GM10847 (cell line): Measurements from ENCODE around the gene NFIC.

Experiments
- POLR2A ChIP-seq: IDR thresholded peaks from 2 replicates; pipeline ENCODE4 v1.6.1; 2011; ENCODE audit not compliant: insufficient read length; ENCODE audit errors: extremely low read depth

The NFIC gene

DNA sequence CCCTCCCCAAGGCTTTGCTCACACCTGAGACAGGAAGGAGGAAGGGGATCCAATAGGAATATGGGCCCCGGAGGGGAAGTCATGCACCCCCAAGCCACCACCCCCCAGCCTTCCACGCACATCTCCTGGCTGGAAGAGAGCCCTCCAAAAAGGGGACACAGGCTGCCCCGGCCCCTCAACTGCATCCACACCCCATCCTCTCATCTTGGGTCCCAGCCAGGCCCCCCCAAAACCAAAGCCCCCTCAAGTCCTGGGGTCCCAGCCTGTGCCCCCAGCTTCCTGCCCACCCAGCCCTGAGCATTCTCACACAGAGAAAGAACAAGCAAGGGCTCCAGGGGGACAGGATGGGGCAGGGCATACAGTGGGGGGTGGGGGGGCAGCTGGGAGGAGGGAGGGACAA lies 101.8 kb downstream of the NFIC start:
- no peak for TF ChIP-seq POLR2A

DNA sequence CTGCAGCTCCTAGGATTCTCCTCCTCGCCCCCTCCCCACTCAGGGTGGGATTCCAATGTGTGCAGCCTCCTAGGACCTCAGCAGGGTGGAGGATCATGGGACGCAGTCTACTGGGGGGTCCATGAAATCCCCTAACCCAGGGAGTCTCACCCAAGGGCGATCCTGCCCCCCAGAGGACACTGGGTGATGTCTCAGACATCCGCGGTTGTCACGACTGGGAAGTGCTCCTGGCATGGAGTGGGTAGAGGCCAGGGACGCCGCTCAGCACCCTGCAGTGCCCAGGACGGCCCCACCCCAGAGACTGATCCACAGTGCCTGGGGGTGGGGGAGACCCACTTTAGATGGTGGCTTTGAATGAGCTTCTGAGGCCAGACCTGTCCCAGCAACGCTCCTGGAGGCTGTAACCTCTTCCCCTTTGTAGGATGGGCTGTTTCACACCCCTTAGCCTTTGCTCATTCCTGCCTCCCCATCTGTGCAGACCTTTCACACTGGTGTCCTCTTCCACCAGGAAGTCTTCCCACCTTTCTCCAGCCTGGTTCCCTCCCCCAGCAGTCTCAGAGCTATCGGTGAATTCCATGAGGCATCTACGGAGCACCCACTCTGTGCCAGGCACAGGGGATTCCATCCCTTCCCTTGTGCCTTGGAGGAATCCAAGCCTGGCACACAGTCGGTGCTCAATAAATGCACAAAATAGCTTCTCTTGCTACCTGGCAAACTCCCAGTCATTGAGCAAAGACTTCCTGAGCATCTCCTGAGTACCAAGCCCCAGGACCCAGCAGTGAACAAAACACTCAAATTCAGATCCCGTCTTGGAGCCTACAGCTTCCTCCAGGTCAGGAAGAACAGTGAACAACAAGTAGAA lies 103.5 kb downstream of the NFIC start:
- no peak for TF ChIP-seq POLR2A

DNA sequence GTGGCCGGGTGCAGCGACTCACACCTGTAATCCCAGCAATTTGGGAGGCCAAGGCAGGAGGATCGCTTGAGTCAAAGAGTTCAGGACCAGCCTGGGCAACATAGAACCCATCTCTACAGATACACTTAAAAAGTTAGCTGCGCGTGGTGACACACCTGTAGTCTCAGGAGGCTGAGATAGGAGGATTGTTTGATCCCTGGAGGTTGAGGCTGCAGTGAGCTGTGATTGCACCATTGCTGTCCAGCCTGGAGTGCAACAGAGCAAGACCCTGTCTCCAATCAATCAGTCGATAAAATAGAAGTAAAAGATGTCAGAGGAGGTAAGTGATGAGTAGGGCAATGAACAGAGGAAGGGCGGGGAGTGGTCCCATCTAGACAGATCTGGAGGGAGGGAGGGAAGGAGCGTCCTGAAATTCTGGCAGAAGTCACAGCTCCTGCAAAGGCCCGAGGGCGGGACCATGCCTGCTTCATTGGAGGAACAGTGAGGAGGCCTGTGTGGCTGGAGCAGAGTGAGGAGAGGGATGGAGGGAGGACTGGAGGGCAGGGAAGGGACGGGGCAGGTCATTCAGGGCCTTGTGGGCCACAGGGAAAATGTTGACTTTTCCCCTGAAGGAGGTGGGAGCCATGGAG lies 104.2 kb downstream of the NFIC start:
- TF ChIP-seq POLR2A: no peak

DNA sequence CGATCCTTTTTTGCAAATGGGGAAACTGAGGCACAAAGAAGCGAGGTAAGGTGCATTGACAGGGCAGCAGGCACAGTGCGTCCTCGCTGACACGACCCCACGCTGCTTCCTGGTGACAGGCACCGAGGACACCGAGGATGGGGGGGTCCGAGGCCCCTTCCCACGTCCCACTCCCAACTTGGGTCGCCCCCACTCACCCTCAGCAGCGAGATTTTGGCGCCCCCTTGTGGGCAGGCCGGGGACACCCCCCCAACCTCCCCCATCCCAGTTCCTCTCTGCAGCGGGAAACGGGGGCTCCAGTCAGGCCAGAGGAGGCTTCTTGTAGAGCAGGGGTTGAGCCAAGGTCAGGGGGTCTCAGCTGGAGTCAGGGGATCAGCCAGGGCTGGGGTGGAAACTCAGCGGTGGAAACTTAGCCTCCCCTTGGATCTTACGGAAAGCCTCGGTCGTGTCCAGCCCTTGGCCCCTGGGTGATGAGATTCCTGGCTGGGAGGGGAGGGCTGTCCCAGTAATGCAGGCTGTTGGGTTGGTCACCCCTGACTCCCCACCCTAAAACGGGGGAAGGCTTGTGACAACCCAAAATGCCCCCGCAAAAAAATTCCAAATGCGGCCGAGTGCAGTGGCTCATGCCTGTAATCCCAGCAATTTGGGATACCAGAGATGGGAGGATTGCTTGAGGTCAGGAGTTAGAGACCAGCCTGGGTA lies 105.7 kb downstream of the NFIC start:
- TF ChIP-seq POLR2A: no peak

DNA sequence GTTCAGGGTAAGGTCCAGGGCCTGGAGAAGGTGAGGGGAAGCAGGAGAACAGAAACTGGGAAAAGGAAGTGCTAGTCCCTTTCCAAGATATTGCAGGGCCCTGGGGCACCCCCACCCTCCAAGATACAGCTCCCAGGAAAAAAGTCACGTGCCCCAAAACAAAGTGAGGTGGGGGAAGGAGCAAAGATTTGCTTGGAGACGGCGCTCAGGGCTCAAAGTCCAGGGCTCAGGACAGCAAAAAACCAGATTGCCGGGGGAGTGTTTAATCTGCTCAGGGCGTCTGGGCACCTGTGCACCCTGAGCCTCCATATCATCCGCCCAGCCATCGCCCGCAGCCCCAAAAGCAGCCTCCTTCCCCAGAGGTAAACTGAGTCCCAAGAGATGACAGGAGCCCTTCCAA lies 107.6 kb downstream of the NFIC start:
- no peak for TF ChIP-seq POLR2A

DNA sequence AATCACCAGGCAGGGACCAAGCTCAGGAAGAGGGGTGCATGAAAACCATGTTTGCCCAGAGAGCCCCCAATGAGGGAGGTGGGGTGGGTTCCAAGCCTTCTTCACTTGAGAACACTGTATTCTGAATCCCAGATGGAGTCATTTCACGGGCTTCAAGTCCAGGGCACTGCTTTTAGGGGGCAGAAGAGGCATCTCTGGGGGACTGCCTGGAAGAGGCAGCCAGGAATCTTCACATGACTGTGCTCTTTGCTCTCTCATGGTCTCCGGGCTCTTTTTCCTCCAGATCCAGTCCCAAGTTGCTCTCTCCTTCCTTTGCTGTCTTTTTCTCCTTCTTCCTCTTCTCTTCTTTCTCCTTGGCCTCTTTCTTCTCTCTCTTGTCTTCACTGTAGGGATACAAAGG lies 108.2 kb downstream of the NFIC start:
- TF ChIP-seq POLR2A: no peak

DNA sequence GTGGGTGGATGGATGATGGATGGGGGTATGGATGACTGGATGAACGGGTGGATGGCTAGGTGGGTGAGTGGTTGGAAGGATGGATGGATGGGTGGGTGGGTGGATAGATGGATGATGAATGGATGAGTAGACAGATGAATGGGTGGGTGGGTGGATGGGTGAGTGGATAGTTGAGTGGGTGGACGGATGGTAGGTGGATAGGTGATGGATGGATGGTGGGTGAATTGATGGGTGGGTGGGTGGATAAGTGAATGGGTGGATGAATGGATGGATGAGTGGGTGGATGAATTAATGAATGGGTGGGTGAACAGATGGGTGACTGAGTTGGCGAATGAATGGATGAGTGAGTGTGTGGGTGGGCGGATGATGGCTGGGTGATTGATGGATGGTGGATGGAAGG lies 109.1 kb downstream of the NFIC start:
- TF ChIP-seq POLR2A: no peak

DNA sequence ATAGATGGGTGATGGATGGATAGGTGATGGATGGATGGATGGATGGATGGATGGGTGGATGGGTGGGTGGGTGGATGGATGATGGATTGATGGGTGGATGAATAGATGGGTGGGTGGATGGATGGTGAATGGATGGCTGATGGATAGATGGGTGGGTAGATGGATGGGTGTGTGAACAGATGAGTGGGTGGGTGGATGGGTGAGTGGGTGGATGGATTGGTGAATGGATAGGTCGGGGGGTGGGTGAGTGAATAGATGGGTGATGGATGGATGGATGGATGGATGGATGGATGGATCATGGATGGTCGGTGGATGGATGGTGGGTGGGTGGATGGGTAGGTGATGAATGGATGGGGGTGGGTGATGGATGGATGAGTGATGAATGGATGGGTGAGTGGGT lies 110.4 kb downstream of the NFIC start:
- TF ChIP-seq POLR2A: no peak

DNA sequence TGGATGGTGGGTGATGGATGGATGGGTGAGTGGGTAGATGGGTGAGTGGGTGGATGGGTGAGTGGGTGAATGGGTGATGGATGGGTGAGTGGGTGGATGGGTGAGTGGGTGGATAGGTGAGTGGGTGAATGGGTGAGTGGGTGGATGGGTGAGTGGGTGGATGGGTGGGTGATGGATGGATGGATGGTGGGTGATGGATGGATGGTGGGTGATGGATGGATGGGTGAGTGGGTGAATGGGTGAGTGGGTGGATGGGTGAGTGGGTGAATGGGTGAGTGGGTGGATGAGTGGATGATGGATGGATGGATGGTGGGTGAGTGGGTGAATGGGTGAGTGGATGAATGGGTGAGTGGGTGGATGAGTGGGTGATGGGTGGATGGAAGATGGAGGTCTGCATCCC lies 111.1 kb downstream of the NFIC start:
- TF ChIP-seq POLR2A: no peak

DNA sequence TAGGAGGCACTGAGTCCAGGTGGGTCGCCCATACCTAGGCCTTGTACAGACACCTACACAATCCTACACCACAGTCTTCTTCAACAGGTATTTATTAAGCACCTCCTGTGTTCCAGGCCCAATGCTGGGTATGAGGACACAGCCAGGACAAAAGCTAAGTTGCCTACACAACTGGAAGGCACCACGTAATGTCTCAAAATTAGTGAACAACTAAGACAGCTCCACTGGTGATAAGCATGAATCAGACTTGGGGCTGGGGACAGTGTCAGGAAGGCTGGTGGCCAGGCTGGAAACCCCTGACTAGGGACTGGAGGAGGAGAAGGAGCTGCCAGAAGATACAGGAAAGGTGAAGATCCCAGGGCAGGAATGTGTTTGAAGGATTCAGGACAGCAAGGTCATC lies 111.6 kb downstream of the NFIC start:
- TF ChIP-seq POLR2A: no peak

DNA sequence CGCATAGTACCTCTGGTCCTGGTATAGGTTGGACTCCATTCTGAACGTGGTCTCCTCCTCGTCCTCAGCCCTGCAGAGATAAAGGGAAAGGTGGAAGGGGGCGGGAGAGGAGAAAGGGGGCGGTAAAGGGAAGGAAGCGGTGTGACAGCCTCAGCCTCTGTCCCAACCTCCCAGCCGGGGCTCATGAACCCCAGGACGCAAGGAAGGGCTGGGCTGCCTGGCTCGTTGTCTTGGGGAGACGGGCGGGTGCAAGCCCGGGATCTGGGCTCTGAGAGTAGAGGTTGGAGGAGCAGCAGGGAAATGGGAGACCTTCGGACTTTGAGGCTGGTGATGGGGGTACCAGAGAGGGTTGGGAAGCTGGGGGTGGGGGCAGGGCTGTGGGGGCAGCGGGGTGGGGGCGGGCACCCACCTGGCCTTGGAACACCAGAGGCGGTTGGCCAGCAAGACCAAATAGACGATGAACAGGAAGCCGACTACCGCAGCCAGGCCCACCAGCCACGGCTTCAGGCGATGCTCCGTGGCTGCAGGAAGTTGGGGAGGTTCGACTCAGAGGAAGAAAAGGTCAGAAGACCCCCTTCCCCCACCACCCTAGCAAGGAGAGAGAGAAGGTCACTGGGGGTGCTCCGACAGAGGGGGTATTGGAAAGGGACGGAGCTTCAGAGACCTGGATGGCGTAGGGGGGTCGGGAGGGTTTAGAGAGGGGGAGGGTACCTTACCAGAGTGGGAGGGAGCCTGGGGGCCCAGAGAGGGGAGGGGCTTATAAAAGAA lies 112.2 kb downstream of the NFIC start:
- no peak for TF ChIP-seq POLR2A

DNA sequence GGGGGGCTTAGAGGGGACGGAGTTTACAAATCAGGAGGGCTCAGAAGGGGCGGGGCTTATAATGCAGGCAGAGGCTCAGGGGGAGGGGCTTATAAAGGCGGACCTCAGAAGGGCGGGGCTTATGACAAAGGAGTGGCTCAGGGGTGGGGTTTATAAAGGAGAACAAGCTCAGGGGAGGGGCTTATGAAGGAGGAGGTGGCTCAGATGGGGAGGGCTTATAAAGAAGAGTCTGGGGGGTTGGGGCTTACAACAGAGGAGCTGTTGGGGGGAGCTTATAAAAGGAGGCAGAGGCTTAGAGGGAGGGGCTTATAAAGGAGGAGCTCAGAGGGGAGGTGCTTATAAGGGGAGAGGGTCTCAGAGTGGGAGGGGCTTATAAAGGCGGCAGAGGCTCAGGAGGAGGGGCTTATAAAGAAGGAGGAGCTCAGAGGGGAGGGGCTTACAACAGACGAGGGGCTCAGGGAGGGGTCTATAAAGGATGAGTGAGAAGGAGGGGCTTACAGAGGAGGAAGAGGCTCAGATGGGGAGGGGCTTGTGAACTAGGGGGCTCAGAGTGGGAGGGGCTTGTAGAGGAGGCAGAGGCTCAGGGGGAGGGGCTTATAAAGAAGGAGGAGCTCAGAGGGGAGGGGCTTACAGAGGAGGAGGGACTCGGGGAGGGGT lies 112.9 kb downstream of the NFIC start:
- no peak for TF ChIP-seq POLR2A

DNA sequence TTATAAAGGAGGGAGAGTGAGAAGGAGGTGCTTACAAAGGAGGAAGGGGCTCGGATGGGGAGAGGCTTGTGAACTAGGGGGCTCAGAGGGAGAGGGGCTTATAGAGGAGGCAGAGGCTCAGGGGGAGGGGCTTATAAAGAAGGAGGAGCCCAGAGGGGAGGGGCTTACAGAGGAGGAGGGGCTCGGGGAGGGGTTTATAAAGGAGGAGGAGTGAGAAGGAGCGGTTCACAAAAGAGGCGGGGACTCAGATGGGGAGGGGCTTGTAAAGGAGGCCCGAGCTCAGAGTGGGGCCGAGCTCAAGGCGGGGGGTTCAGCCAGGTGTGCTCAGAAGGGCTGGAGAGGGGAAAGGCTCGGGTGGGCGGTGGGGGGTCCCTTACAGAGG lies 113.4 kb downstream of the NFIC start:
- TF ChIP-seq POLR2A: no peak

DNA sequence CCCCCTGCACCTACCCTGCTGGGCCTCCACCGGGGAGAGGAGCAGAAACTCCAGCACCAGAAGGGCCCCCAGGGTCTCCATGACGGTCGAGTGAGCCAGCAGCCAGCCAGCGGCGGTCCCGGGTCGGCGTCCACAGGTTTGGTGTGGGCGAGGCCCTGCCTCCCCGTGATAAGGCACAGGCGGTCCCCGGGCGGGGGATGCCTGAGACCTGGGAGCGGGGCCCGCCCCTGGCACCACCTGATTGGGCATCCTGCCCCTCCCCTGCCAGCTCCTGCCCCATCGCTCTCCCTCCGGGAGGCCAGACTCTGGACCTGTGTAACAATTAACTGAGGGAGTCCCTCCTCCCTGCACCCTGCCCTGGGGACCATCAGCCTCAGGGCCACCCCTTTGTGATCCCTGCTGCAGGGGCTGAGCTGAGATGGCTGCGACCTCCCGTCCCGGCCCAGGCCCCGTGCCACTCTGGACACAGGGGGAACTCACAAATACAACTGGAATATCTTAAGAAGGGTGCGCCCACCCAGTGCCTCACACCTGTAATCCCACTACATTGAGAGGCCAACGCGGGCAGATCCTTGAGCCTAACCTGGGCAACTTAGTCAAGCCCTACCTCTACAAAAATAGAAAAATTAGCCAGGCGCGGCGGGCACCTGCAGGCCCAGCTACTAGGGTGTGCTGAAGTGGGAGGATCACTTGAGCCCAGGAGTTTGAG lies 114.2 kb downstream of the NFIC start, which contains the start of gene SMIM24:
Gene SMIM24, minus strand, starts transcription at position 143 of the 709 bp plus-strand sequence. Its CDS starts 62 bp downstream, at position 81.
- no peak for TF ChIP-seq POLR2A
